Erythroblast (primary cell): ENCODE measurements around the gene PCLAF.
"Not testable (repeated sequence)": the region's sequence is repeated elsewhere in the genome, so short reads cannot be mapped to it uniquely, and the experiment has no call there.

ENCODE experiments used
- DNase-seq, 2 experiments: peaks; one replicate each; lab custom pipeline; 2025; lab: John Stamatoyannopoulos, UW
- GATA1 ChIP-seq: IDR thresholded peaks from 2 replicates; pipeline ENCODE4 v1.6.1; 2011; ENCODE audit warnings: low read depth, mild to moderate bottlenecking, control low read depth, low read length, moderate library complexity
- POLR2A ChIP-seq: IDR thresholded peaks from 2 replicates; pipeline ENCODE4 v1.6.1; 2011; ENCODE audit warnings: mild to moderate bottlenecking, low read length

Gene PCLAF

GRCh38 chr15:64381000-64381751 lies at the start of gene PCLAF:
Gene PCLAF, minus strand, starts transcription at chr15:64381441. Its CDS starts 70 bp downstream, at chr15:64381371.
- peak; percentile 97 to 98 for DNase-seq
- TF ChIP-seq GATA1: no peak
- peak; percentile 98 for TF ChIP-seq POLR2A

- peak; percentile 48 to 63 for DNase-seq
- TF ChIP-seq GATA1: no peak
- no peak for TF ChIP-seq POLR2A
These were observed 48.9 kb upstream of the PCLAF start for GRCh38 chr15:64430000-64430735.

GRCh38 chr15:64429448-64429847 lies 48.2 kb upstream of the PCLAF start:
- TF ChIP-seq GATA1 (no peak), POLR2A (no peak)
- no peak for DNase-seq

- TF ChIP-seq GATA1 (no peak), POLR2A (no peak)
- DNase-seq: peak; percentile 24 to 49
These were observed 45.7 kb upstream of the PCLAF start for GRCh38 chr15:64426845-64427465.

GRCh38 chr15:64425221-64425620 lies 44.0 kb upstream of the PCLAF start:
- DNase-seq: no peak
- TF ChIP-seq GATA1: no peak
- TF ChIP-seq POLR2A: no peak

GRCh38 chr15:64423970-64424369 lies 42.7 kb upstream of the PCLAF start:
- TF ChIP-seq POLR2A (no peak), GATA1 (no peak)
- DNase-seq: no peak

- TF ChIP-seq POLR2A (no peak), GATA1 (no peak)
- no peak for DNase-seq
These were observed 41.5 kb upstream of the PCLAF start for GRCh38 chr15:64422697-64423096.

GRCh38 chr15:64412216-64412615 lies 31.0 kb upstream of the PCLAF start:
- no peak for DNase-seq
- TF ChIP-seq GATA1 (no peak), POLR2A (no peak)

GRCh38 chr15:64400583-64400982 lies 19.3 kb upstream of the PCLAF start:
- DNase-seq: no peak
- no peak for TF ChIP-seq GATA1
- TF ChIP-seq POLR2A: no peak

GRCh38 chr15:64398575-64398974 lies 17.3 kb upstream of the PCLAF start:
- no peak for DNase-seq
- TF ChIP-seq GATA1 (no peak), POLR2A (no peak)

- TF ChIP-seq GATA1: no peak
- TF ChIP-seq POLR2A: no peak
- DNase-seq: peak in 1 of 2 experiments; percentile 16
These were observed 15.5 kb upstream of the PCLAF start for GRCh38 chr15:64396789-64397188.

GRCh38 chr15:64392471-64392870 lies 11.2 kb upstream of the PCLAF start:
- DNase-seq: not testable (repeated sequence)

GRCh38 chr15:64389036-64389435 lies 7.8 kb upstream of the PCLAF start:
- DNase-seq: no peak
- TF ChIP-seq GATA1 (no peak), POLR2A (no peak)

GRCh38 chr15:64387562-64388168 lies 6.4 kb upstream of the PCLAF start, which contains the start of gene TRIP4:
Gene TRIP4, plus strand, starts transcription at chr15:64387836. Its CDS starts 28 bp downstream, at chr15:64387864.
- peak; percentile 98 to 99 for DNase-seq
- TF ChIP-seq GATA1 (no peak), POLR2A (peak; percentile 96)
